GM10266 (cell line): ENCODE measurements around the gene URI1.
"Not testable (repeated sequence)": the region's sequence is repeated elsewhere in the genome, so short reads cannot be mapped to it uniquely, and the experiment has no call there.

ENCODE experiments used
- DNase-seq: peaks from one replicate; pipeline ENCODE4 v3.0.0; 2012; ENCODE audit errors: extremely low spot score
- CTCF ChIP-seq: IDR thresholded peaks from 2 replicates; pipeline ENCODE4 v1.5.1; 2012; ENCODE audit warnings: mild to moderate bottlenecking, low read depth; ENCODE audit not compliant: control insufficient read depth, insufficient read depth; ENCODE audit errors: missing control alignments

Gene URI1

GRCh38 chr19:29942404-29943261 lies 594 bp downstream of the URI1 start:
- TF ChIP-seq CTCF = no peak
- peak; percentile 84 for DNase-seq

GRCh38 chr19:29943615-29944014 lies 1.6 kb downstream of the URI1 start:
- no peak for DNase-seq
- no peak for TF ChIP-seq CTCF

GRCh38 chr19:29944390-29945012 lies 2.5 kb downstream of the URI1 start:
- DNase-seq = no peak
- no peak for TF ChIP-seq CTCF

DNA sequence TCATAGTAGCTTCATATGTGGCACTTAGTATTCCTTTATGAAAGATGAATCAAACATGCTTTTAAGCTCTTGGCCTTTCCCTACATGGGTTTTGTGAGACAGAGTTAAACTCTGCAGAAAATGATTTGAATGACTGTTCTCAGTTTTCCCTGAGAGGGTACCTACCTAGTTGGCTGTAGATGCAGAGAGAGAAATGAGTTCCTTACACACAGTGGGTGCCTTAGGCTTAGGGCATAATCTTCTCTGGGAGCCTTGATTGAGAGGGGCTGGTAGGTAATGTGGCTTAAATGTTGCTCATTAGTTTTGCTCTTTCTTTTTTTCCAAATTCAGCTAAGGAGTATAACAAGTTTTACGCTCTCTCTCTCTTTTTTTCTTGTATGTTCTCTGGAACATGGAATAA lies 3.0 kb downstream of the URI1 start:
- TF ChIP-seq CTCF = no peak

GRCh38 chr19:29945433-29945832 lies 3.4 kb downstream of the URI1 start:
- TF ChIP-seq CTCF = no peak
- DNase-seq = no peak

More for the DNA sequence above, 3.0 kb downstream of the URI1 start:
- DNase-seq = no peak

DNA sequence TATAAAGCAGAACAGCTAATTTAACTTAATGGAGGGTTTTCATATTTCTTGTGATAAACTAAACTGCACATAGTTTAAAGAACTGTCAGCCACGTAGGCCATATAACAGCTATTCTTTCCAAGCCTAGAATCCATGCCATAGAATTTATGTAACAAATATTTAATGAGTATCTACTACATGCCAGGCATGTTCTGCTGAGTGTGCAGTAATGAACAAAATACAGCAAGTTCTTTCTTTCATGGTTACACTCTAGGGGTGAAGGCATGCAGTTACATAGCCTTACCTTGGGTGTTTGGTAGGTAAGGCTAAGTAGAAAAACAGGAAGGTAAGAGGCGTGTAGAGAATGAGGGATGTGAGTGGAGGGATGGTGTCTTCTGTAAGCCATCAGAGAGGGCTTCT lies 4.6 kb downstream of the URI1 start:
- TF ChIP-seq CTCF = no peak
- DNase-seq = no peak

DNA sequence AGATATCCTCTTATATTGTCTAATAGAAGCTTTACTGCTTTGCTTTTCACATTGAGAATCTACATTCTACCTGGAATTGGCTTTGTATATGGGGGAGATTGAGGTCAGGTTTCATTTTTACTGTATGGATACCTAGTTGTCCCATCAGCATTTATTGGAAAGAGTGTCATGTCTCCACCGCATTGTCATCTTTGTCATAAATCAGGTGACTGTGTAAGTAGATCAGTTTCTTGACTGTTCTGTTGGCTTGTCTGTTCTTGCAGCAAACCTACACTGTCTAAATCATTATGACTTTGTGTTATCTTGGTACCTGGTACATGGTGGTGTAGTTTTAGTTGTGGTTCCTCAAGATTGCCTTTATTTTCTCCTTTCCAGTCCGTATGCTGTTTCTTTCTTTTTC lies 5.8 kb downstream of the URI1 start:
- no peak for TF ChIP-seq CTCF
- no peak for DNase-seq

DNA sequence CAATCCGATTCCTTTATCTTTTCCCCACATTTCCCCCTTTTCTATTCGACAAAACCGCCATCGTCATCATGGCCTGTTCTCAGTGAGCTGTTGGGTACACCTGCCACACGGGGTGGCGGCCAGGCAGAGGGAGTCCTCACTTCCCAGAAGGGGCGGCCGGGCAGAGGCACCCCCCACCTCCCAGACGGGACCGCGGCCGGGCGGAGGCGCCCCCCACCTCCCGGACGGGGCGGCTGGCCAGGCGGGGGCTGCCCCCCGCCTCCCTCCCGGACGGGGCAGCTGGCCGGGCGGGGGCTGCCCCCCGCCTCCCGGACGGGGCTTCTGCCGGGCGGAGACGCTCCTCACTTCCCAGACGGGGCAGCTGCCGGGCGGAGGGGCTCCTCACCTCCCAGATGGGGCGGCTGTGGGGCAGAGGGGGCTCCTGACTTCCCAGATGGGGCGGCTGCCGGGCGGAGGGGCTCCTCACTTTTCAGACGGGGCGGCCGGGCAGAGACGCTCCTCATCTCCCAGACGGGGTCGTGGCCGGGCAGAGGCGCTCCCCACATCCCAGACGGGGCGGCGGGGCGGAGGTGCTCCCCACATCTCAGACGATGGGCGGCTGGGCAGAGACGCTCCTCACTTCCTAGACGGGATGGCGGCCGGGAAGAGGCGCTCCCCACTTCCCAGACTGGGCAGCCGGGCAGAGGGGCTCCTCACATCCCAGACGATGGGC lies 6.9 kb downstream of the URI1 start:
- not testable (repeated sequence) for DNase-seq
